ENCODE measurements around the gene MRPS2.

DNA sequence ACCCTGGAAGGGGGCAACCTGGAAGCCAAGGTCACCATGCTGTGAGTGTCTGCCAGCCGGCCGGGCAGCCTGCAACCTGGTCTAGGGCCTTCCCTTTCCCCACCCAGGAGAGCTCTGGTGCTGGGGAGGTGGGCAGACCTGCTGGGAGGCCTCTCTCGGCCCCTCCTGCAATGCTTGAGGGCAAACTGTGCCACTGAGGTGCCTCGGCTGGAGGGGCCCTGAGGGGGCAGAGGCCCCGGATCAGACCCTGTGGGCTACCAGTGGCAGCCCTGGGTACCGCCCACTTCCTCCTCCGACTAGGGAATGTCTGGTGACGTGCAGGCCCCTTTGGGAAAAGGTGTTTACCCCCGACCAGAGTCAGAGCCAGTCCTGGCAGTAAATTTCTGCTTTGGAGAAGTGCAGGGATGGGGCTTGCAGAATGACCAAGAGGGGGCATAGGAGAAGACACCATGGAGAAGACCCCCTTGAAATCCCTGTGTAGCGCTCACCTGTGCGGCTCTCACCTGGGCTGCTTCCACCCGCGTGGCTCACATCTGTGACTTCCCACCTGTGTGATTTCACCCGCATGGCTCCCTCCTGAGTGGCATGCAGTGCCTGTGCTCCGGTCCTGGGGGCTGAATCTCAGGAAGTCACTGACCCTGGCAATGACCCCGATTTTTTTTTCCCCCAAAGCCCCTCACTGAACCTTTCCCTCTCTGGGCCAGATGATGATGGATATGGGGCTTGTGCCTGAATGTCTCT is 21.8 kb downstream of the MRPS2 start:
- TF ChIP-seq, protein P1, sequence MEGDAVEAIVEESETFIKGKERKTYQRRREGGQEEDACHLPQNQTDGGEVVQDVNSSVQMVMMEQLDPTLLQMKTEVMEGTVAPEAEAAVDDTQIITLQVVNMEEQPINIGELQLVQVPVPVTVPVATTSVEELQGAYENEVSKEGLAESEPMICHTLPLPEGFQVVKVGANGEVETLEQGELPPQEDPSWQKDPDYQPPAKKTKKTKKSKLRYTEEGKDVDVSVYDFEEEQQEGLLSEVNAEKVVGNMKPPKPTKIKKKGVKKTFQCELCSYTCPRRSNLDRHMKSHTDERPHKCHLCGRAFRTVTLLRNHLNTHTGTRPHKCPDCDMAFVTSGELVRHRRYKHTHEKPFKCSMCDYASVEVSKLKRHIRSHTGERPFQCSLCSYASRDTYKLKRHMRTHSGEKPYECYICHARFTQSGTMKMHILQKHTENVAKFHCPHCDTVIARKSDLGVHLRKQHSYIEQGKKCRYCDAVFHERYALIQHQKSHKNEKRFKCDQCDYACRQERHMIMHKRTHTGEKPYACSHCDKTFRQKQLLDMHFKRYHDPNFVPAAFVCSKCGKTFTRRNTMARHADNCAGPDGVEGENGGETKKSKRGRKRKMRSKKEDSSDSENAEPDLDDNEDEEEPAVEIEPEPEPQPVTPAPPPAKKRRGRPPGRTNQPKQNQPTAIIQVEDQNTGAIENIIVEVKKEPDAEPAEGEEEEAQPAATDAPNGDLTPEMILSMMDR (IDR thresholded peaks at IDR 0.05; ENCODE audit: low read length) = no peak
- TF ChIP-seq EZH2 (IDR thresholded peaks at IDR 0.05; ENCODE audit: borderline replicate concordance, low read length) = no peak
